Astrocyte (in vitro differentiated cells and primary cell): ENCODE results near the gene ZNF438. TPM values are rescaled to one million over a fixed set of nuclear protein-coding genes. Genes with fewer than 3 reads are reported as not detected.

Experiments
- DNase-seq: peaks from one replicate; pipeline ENCODE4 v3.0.0-alpha.2; 2010; ENCODE audit warnings: low read depth
- FAIRE-seq: peaks from 2 replicates; lab custom pipeline; 2011; peaks lifted over from hg19 to GRCh38; lab: Jason Lieb, UNC
- H2AFZ ChIP-seq: 2 replicates; pipeline ENCODE4 v1.6.0; 2012; ENCODE audit warnings: low read depth, low read length, inconsistent platforms
- H3K27ac ChIP-seq: 2 replicates; pipeline ENCODE4 v1.5.1; 2011; ENCODE audit warnings: low read depth, low read length, inconsistent platforms
- H3K27me3 ChIP-seq: 2 replicates; pipeline ENCODE4 v1.6.0; 2011; ENCODE audit warnings: low read length, inconsistent platforms; ENCODE audit not compliant: insufficient read depth
- H3K36me3 ChIP-seq: 2 replicates; pipeline ENCODE4 v1.5.1; 2011; ENCODE audit warnings: low read length, inconsistent platforms; ENCODE audit not compliant: insufficient read depth
- H3K4me1 ChIP-seq: 2 replicates; pipeline ENCODE4 v1.5.1; 2011; ENCODE audit warnings: low read length, inconsistent platforms; ENCODE audit not compliant: insufficient read depth
- H3K4me2 ChIP-seq: 2 replicates; pipeline ENCODE4 v1.6.0; 2012; ENCODE audit warnings: low read length, inconsistent platforms
- H3K4me3 ChIP-seq: 2 replicates; pipeline ENCODE4 v1.5.1; 2011; ENCODE audit warnings: low read depth, mild to moderate bottlenecking, low read length, inconsistent platforms; ENCODE audit not compliant: insufficient read depth
- H3K79me2 ChIP-seq: 2 replicates; pipeline ENCODE4 v1.6.0; 2012; ENCODE audit warnings: mild to moderate bottlenecking, low read length, inconsistent platforms; ENCODE audit not compliant: insufficient read depth
- H3K9ac ChIP-seq: 2 replicates; pipeline ENCODE4 v1.6.0; 2012; ENCODE audit warnings: mild to moderate bottlenecking, low read length, inconsistent platforms
- H3K9me3 ChIP-seq: 2 replicates; pipeline ENCODE4 v1.5.1; 2012; ENCODE audit warnings: low read depth, mild to moderate bottlenecking, low read length, inconsistent platforms; ENCODE audit not compliant: insufficient read depth
- H4K20me1 ChIP-seq: 2 replicates; pipeline ENCODE4 v1.6.0; 2012; ENCODE audit warnings: low read length, inconsistent platforms; ENCODE audit not compliant: insufficient read depth
- H3K27ac Mint-ChIP-seq: one replicate; pipeline ENCODE4 v1.8.0; 2021; ENCODE audit warnings: mild to moderate bottlenecking, mixed read lengths; ENCODE audit not compliant: unreplicated experiment
- H3K27me3 Mint-ChIP-seq: one replicate; pipeline ENCODE4 v1.8.0; 2021; ENCODE audit warnings: low read depth, mixed read lengths; ENCODE audit not compliant: unreplicated experiment
- H3K36me3 Mint-ChIP-seq: one replicate; pipeline ENCODE4 v1.8.0; 2021; ENCODE audit warnings: low read depth, mixed read lengths; ENCODE audit not compliant: unreplicated experiment
- H3K4me1 Mint-ChIP-seq: one replicate; pipeline ENCODE4 v1.8.0; 2021; ENCODE audit warnings: low read depth, mixed read lengths; ENCODE audit not compliant: unreplicated experiment
- H3K4me3 Mint-ChIP-seq: one replicate; pipeline ENCODE4 v1.8.0; 2021; ENCODE audit warnings: mild to moderate bottlenecking, moderate library complexity, mixed read lengths; ENCODE audit not compliant: unreplicated experiment
- H3K9me3 Mint-ChIP-seq: one replicate; pipeline ENCODE4 v1.8.0; 2021; ENCODE audit warnings: mild to moderate bottlenecking, mixed read lengths; ENCODE audit not compliant: unreplicated experiment
- CTCF ChIP-seq: IDR thresholded peaks from 2 replicates; pipeline ENCODE4 v1.5.1; 2011; ENCODE audit warnings: low read depth, mild to moderate bottlenecking, inconsistent platforms, low read length, moderate library complexity; ENCODE audit not compliant: insufficient read depth
- EZH2 ChIP-seq: IDR thresholded peaks from 2 replicates; pipeline ENCODE4 v1.6.1; 2012; ENCODE audit warnings: mild to moderate bottlenecking, low read length, inconsistent platforms; ENCODE audit not compliant: insufficient read depth
- total RNA-seq: library from RNA; stranded (reverse); gene quantifications from 2 replicates; pipeline ENCODE4 v1.2.1, GENCODE V29; 2021

The ZNF438 gene
- total RNA-seq, 1 donor from 2014 or later = 2.2 TPM

DNA sequence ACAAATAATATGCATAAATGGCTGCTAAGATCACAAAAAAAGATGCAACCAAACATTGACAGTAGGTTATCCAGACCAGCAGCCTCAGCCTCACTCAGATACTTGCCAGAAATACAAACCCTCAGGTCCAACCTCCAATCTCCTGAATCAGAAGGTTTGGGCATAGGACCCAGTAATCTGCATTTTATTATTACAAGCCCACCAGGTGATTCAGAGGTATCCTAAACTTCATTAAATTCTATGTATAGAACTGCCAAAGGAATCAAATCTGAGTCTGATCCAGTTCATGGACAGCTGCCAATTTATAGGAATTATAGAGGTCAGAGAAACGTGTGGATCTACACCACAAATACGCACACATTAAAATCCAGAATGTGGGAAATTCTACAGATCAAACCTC is 41.3 kb downstream of the ZNF438 start:
- Mint-ChIP-seq H3K4me3 (no peak overlapping the region), H3K4me1 (peaks cover 5% of the 10 kb centered on the region), H3K36me3 (peaks cover 15% of the 10 kb centered on the region), H3K27me3 (no peaks in the 10 kb centered on the region), H3K27ac (no peak overlapping the region), H3K9me3 (peaks cover 8% of the 10 kb centered on the region)
- no peaks in the 10 kb centered on the region for H3K79me2 ChIP-seq
- no peak overlapping the region for H3K4me3 ChIP-seq
- TF ChIP-seq EZH2 = no peak
- no peak for TF ChIP-seq CTCF
- no peak overlapping the region for H3K27ac ChIP-seq
- H3K4me1 ChIP-seq = peaks cover 10% of the 10 kb centered on the region
- no peaks in the 10 kb centered on the region for H3K36me3 ChIP-seq
- FAIRE-seq (no peak), DNase-seq (no peak)
- H3K9me3 ChIP-seq = no peaks in the 10 kb centered on the region
- no peaks in the 10 kb centered on the region for H4K20me1 ChIP-seq
- H3K27me3 ChIP-seq = no peaks in the 10 kb centered on the region
- H3K9ac ChIP-seq = no peak overlapping the region
- H3K4me2 ChIP-seq = no peak overlapping the region
- no peak overlapping the region for H2AFZ ChIP-seq

DNA sequence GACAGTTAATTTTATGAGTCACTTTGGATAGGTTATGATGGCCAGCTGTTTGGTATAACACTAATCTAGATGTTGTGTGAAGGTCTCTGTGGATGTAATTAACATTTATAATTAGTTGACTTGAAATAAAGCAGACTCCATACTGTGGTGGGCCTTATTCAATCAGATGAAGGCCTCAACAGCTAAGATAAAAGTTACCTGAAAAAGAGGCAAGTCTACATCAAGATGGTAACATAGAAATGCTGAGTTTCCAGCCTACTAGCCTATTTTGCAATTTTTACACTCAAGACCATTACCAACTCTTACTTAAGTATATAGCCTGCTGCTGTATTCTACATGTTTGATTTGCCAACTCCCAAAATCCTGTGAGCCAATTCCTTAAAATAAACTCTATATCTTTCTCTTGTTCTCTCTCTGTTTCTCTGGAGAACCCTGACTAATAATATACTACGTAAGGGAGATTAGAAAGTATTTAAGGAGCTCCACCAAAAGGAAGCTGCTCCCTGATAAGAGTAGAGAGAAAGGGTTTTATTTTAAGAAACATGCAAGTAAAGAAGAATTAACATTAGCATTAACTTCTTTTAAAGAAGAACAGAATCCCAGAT is 42.7 kb downstream of the ZNF438 start:
- Mint-ChIP-seq H3K36me3 (peaks cover 9% of the 10 kb centered on the region), H3K9me3 (peaks cover 4% of the 10 kb centered on the region), H3K4me3 (no peak overlapping the region), H3K27me3 (no peaks in the 10 kb centered on the region), H3K4me1 (peaks cover 13% of the 10 kb centered on the region), H3K27ac (no peak overlapping the region)
- DNase-seq (peak; percentile 68), FAIRE-seq (peak; percentile 39)
- Histone ChIP-seq H3K36me3 (no peaks in the 10 kb centered on the region), H4K20me1 (no peaks in the 10 kb centered on the region), H3K27me3 (no peaks in the 10 kb centered on the region), H3K27ac (no peak overlapping the region), H3K9me3 (no peaks in the 10 kb centered on the region), H3K79me2 (no peaks in the 10 kb centered on the region), H3K4me3 (no peak overlapping the region), H3K4me2 (no peak overlapping the region), H2AFZ (no peak overlapping the region), H3K4me1 (peaks cover 23% of the 10 kb centered on the region), H3K9ac (no peak overlapping the region)
- TF ChIP-seq EZH2 (no peak), CTCF (no peak)

- Mint-ChIP-seq H3K27me3 (no peaks in the 10 kb centered on the region), H3K27ac (no peak overlapping the region), H3K4me1 (peaks cover 14% of the 10 kb centered on the region), H3K9me3 (no peaks in the 10 kb centered on the region), H3K4me3 (no peak overlapping the region), H3K36me3 (no peaks in the 10 kb centered on the region)
- Histone ChIP-seq H2AFZ (no peak overlapping the region), H3K9me3 (no peaks in the 10 kb centered on the region), H3K9ac (no peak overlapping the region), H3K4me3 (no peak overlapping the region), H3K27me3 (no peaks in the 10 kb centered on the region), H3K79me2 (no peaks in the 10 kb centered on the region), H3K4me2 (no peak overlapping the region), H3K4me1 (peaks cover 23% of the 10 kb centered on the region), H4K20me1 (no peaks in the 10 kb centered on the region), H3K36me3 (no peaks in the 10 kb centered on the region), H3K27ac (no peak overlapping the region)
- FAIRE-seq (no peak), DNase-seq (no peak)
- TF ChIP-seq EZH2 (no peak), CTCF (no peak)
Measured at GRCh38 chr10:30987463-30987862, 44.2 kb downstream of the ZNF438 start.
